ENCODE results near the gene JARID2.

The JARID2 gene

DNA sequence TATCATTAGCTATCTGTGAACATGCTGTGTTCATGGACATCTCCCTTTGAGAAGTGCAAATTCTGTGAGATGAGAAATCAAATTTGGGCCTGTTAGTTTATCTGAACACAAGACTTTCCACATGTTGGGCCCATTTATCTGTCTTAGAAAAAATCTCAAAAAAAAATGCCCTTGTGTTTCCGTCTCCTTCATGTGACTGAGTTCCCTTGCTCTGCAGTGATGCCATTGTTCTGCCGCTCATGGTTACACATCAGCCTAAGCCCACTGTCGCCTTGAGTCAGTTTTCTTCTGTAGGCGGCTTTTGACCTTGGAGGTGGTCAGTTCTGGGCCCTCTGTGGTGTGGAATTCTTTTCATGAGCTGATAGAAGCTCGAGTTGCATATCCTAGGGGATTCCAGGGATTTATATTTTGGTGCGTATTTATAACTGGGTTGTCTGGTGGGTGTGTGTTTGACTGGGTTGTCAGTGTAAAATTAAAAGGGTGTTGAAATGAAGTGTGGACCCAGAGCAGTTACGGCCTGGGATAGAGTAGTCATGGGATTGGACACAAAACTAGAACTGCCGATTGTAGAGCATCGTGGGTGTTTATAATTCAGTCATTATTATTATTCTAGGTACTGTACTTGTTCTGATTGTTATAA, 156.7 kb downstream of the JARID2 start:
- Histone ChIP-seq H3K4me3 (ENCODE audit: low read depth in 1 of 2, low read length in 2 of 2) (no peak overlapping the region), H3K9ac (ENCODE audit: low read depth in 1 of 2, low read length in 2 of 2) (no peak overlapping the region), H3K27ac (ENCODE audit: low read depth, low read length) (no peak overlapping the region), H3K9me3 (ENCODE audit: control insufficient read depth in 1 of 2, low read length in 2 of 2) (no peaks in the 10 kb centered on the region), H3K36me3 (ENCODE audit: control insufficient read depth in 1 of 2, insufficient read depth in 2 of 2, low read length in 2 of 2) (no peaks in the 10 kb centered on the region), H3K4me1 (ENCODE audit: control insufficient read depth in 1 of 2, insufficient read depth in 2 of 2, low read length in 2 of 2) (peaks cover 29 to 36% of the 10 kb centered on the region in 2 donors), H3K27me3 (ENCODE audit: control insufficient read depth in 1 of 2, insufficient read depth in 2 of 2, low read length in 2 of 2) (no peaks in the 10 kb centered on the region)

GRCh38 chr6:15403094-15403755, 157.4 kb downstream of the JARID2 start:
- H3K27ac ChIP-seq (ENCODE audit: low read depth, low read length) = no peak overlapping the region
- H3K4me3 ChIP-seq (ENCODE audit: low read depth in 1 of 2, low read length in 2 of 2) = no peak overlapping the region
- no peaks in the 10 kb centered on the region for H3K36me3 ChIP-seq (ENCODE audit: control insufficient read depth in 1 of 2, insufficient read depth in 2 of 2, low read length in 2 of 2)
- H3K9me3 ChIP-seq (ENCODE audit: control insufficient read depth in 1 of 2, low read length in 2 of 2) = no peaks in the 10 kb centered on the region
- H3K4me1 ChIP-seq (ENCODE audit: control insufficient read depth in 1 of 2, insufficient read depth in 2 of 2, low read length in 2 of 2) = peaks cover 29 to 33% of the 10 kb centered on the region in 2 donors
- H3K9ac ChIP-seq (ENCODE audit: low read depth in 1 of 2, low read length in 2 of 2) = no peak overlapping the region
- no peaks in the 10 kb centered on the region for H3K27me3 ChIP-seq (ENCODE audit: control insufficient read depth in 1 of 2, insufficient read depth in 2 of 2, low read length in 2 of 2)

GRCh38 chr6:15404685-15404980, 158.8 kb downstream of the JARID2 start:
- Histone ChIP-seq H3K36me3 (ENCODE audit: control insufficient read depth in 1 of 2, insufficient read depth in 2 of 2, low read length in 2 of 2) (no peaks in the 10 kb centered on the region), H3K9me3 (ENCODE audit: control insufficient read depth in 1 of 2, low read length in 2 of 2) (no peaks in the 10 kb centered on the region), H3K27ac (ENCODE audit: low read depth, low read length) (no peak overlapping the region), H3K9ac (ENCODE audit: low read depth in 1 of 2, low read length in 2 of 2) (no peak overlapping the region), H3K4me3 (ENCODE audit: low read depth in 1 of 2, low read length in 2 of 2) (no peak overlapping the region), H3K27me3 (ENCODE audit: control insufficient read depth in 1 of 2, insufficient read depth in 2 of 2, low read length in 2 of 2) (no peaks in the 10 kb centered on the region), H3K4me1 (ENCODE audit: control insufficient read depth in 1 of 2, insufficient read depth in 2 of 2, low read length in 2 of 2) (peaks cover 20 to 32% of the 10 kb centered on the region in 2 donors)

- H3K9ac ChIP-seq (ENCODE audit: low read depth in 1 of 2, low read length in 2 of 2) = no peak overlapping the region
- H3K4me1 ChIP-seq (ENCODE audit: control insufficient read depth in 1 of 2, insufficient read depth in 2 of 2, low read length in 2 of 2) = peaks cover 15 to 26% of the 10 kb centered on the region in 2 donors
- H3K27ac ChIP-seq (ENCODE audit: low read depth, low read length) = no peak overlapping the region
- H3K27me3 ChIP-seq (ENCODE audit: control insufficient read depth in 1 of 2, insufficient read depth in 2 of 2, low read length in 2 of 2) = no peaks in the 10 kb centered on the region
- H3K36me3 ChIP-seq (ENCODE audit: control insufficient read depth in 1 of 2, insufficient read depth in 2 of 2, low read length in 2 of 2) = no peaks in the 10 kb centered on the region
- H3K9me3 ChIP-seq (ENCODE audit: control insufficient read depth in 1 of 2, low read length in 2 of 2) = no peaks in the 10 kb centered on the region
- H3K4me3 ChIP-seq (ENCODE audit: low read depth in 1 of 2, low read length in 2 of 2) = no peak overlapping the region
These were observed 159.5 kb downstream of the JARID2 start for GRCh38 chr6:15405129-15406068.

GRCh38 chr6:15406452-15406851, 160.6 kb downstream of the JARID2 start:
- no peaks in the 10 kb centered on the region for H3K9me3 ChIP-seq (ENCODE audit: control insufficient read depth in 1 of 2, low read length in 2 of 2)
- peaks cover 10 to 22% of the 10 kb centered on the region in 2 donors for H3K4me1 ChIP-seq (ENCODE audit: control insufficient read depth in 1 of 2, insufficient read depth in 2 of 2, low read length in 2 of 2)
- no peak overlapping the region for H3K4me3 ChIP-seq (ENCODE audit: low read depth in 1 of 2, low read length in 2 of 2)
- no peak overlapping the region for H3K27ac ChIP-seq (ENCODE audit: low read depth, low read length)
- no peaks in the 10 kb centered on the region for H3K36me3 ChIP-seq (ENCODE audit: control insufficient read depth in 1 of 2, insufficient read depth in 2 of 2, low read length in 2 of 2)
- no peaks in the 10 kb centered on the region for H3K27me3 ChIP-seq (ENCODE audit: control insufficient read depth in 1 of 2, insufficient read depth in 2 of 2, low read length in 2 of 2)
- H3K9ac ChIP-seq (ENCODE audit: low read depth in 1 of 2, low read length in 2 of 2) = no peak overlapping the region

GRCh38 chr6:15408008-15408407, 162.1 kb downstream of the JARID2 start:
- no peak overlapping the region for H3K9ac ChIP-seq (ENCODE audit: low read depth in 1 of 2, low read length in 2 of 2)
- H3K9me3 ChIP-seq (ENCODE audit: control insufficient read depth in 1 of 2, low read length in 2 of 2) = no peaks in the 10 kb centered on the region
- H3K4me1 ChIP-seq (ENCODE audit: control insufficient read depth in 1 of 2, insufficient read depth in 2 of 2, low read length in 2 of 2) = peaks cover 4 to 11% of the 10 kb centered on the region in 2 donors
- H3K36me3 ChIP-seq (ENCODE audit: control insufficient read depth in 1 of 2, insufficient read depth in 2 of 2, low read length in 2 of 2) = no peaks in the 10 kb centered on the region
- no peak overlapping the region for H3K4me3 ChIP-seq (ENCODE audit: low read depth in 1 of 2, low read length in 2 of 2)
- no peaks in the 10 kb centered on the region for H3K27me3 ChIP-seq (ENCODE audit: control insufficient read depth in 1 of 2, insufficient read depth in 2 of 2, low read length in 2 of 2)
- H3K27ac ChIP-seq (ENCODE audit: low read depth, low read length) = no peak overlapping the region

DNA sequence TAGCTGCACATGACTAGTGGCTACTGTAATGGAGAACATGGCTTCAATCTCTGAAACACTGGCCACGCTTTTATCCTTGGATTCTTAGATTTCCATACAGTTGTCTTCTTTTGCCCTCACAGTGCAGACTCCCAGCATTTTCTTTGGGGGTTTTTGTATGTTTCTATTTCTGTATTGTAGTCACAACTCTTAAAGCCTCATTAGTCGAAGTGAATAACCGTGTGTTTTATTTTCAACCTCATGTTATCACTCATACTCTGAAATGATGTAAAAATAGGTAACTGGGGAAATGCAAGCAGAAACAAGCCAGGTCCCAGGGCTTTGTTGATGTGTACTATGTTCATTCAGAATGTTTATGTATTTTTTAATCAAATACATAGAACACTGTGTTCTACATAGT, 162.9 kb downstream of the JARID2 start:
- H3K4me3 ChIP-seq (ENCODE audit: low read depth in 1 of 2, low read length in 2 of 2) = no peak overlapping the region
- no peaks in the 10 kb centered on the region for H3K9me3 ChIP-seq (ENCODE audit: control insufficient read depth in 1 of 2, low read length in 2 of 2)
- no peak overlapping the region for H3K27ac ChIP-seq (ENCODE audit: low read depth, low read length)
- H3K9ac ChIP-seq (ENCODE audit: low read depth in 1 of 2, low read length in 2 of 2) = no peak overlapping the region
- no peaks in the 10 kb centered on the region for H3K36me3 ChIP-seq (ENCODE audit: control insufficient read depth in 1 of 2, insufficient read depth in 2 of 2, low read length in 2 of 2)
- peaks cover 4 to 12% of the 10 kb centered on the region in 2 donors for H3K4me1 ChIP-seq (ENCODE audit: control insufficient read depth in 1 of 2, insufficient read depth in 2 of 2, low read length in 2 of 2)
- no peaks in the 10 kb centered on the region for H3K27me3 ChIP-seq (ENCODE audit: control insufficient read depth in 1 of 2, insufficient read depth in 2 of 2, low read length in 2 of 2)

GRCh38 chr6:15409301-15410125, 163.6 kb downstream of the JARID2 start:
- Histone ChIP-seq H3K27me3 (ENCODE audit: control insufficient read depth in 1 of 2, insufficient read depth in 2 of 2, low read length in 2 of 2) (no peaks in the 10 kb centered on the region), H3K36me3 (ENCODE audit: control insufficient read depth in 1 of 2, insufficient read depth in 2 of 2, low read length in 2 of 2) (no peaks in the 10 kb centered on the region), H3K4me1 (ENCODE audit: control insufficient read depth in 1 of 2, insufficient read depth in 2 of 2, low read length in 2 of 2) (peaks cover 0 to 11% of the 10 kb centered on the region in 2 donors), H3K9me3 (ENCODE audit: control insufficient read depth in 1 of 2, low read length in 2 of 2) (no peaks in the 10 kb centered on the region), H3K9ac (ENCODE audit: low read depth in 1 of 2, low read length in 2 of 2) (no peak overlapping the region), H3K4me3 (ENCODE audit: low read depth in 1 of 2, low read length in 2 of 2) (no peak overlapping the region), H3K27ac (ENCODE audit: low read depth, low read length) (no peak overlapping the region)

GRCh38 chr6:15410126-15410391, 164.2 kb downstream of the JARID2 start:
- no peaks in the 10 kb centered on the region for H3K9me3 ChIP-seq (ENCODE audit: control insufficient read depth in 1 of 2, low read length in 2 of 2)
- no peak overlapping the region for H3K9ac ChIP-seq (ENCODE audit: low read depth in 1 of 2, low read length in 2 of 2)
- H3K36me3 ChIP-seq (ENCODE audit: control insufficient read depth in 1 of 2, insufficient read depth in 2 of 2, low read length in 2 of 2) = no peaks in the 10 kb centered on the region
- no peak overlapping the region for H3K4me3 ChIP-seq (ENCODE audit: low read depth in 1 of 2, low read length in 2 of 2)
- H3K27me3 ChIP-seq (ENCODE audit: control insufficient read depth in 1 of 2, insufficient read depth in 2 of 2, low read length in 2 of 2) = no peaks in the 10 kb centered on the region
- peaks cover 0 to 11% of the 10 kb centered on the region in 2 donors for H3K4me1 ChIP-seq (ENCODE audit: control insufficient read depth in 1 of 2, insufficient read depth in 2 of 2, low read length in 2 of 2)
- H3K27ac ChIP-seq (ENCODE audit: low read depth, low read length) = no peak overlapping the region

All from duodenal mucosa (tissue), 2 donors.